ENCODE results near the gene FLYWCH2.
"Not testable (repeated sequence)": the region's sequence is repeated elsewhere in the genome, so short reads cannot be mapped to it uniquely, and the experiment has no call there.

The FLYWCH2 gene

DNA sequence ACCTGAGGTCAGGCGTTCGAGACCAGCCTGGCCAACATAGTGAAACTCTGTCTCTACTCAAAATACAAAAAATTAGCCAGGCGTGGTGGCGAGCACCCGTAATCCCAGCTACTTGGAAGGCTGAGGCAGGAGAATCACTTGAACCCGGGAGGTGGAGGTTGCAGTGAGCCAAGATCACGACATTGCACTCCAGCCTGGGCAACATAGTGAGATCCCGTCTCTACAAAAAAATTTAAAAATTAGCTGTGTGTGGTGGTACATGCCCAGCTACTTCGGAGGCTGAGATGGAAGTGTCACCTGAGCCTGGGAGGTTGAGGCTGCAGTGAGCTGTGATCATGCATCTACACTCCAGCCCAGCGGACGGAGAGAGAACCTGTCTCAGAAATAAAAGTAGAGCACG lies 60.7 kb downstream of the FLYWCH2 start:
- DNase-seq (ENCODE audit: low spot score) = not testable (repeated sequence)

DNA sequence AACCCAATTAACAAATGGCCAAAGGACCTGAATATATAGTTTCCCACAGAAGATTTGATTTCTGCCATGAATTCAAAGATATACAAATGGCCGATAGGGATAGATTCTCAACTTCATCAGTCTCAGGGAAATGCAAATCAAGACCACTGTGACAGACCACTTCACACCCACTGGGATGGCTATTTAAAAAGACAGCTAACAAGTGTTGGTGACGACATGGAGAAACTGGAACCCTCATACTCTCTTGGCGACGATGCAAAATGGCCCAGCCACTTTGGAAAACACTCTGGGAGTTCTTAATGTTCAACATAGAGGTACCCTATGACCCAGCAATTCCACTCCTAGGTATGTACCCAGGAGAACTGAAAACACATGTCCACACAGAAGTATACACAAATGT lies 63.6 kb downstream of the FLYWCH2 start:
- DNase-seq (ENCODE audit: low spot score) = no peak

All from putamen (tissue), 1 donor.